HuH-7 (cell line): ENCODE results near the gene COPS2.
"Not testable (repeated sequence)": the region's sequence is repeated elsewhere in the genome, so short reads cannot be mapped to it uniquely, and the experiment has no call there.

Source experiments
- DNase-seq: peaks from one replicate; pipeline ENCODE4 v3.0.0; 2011; ENCODE audit warnings: low spot score

Gene COPS2

GRCh38 chr15:49155110-49155833 is at the start of gene COPS2:
Gene COPS2 (minus strand): TSS chr15:49155599. CDS start chr15:49155578, 21 bp downstream.
- DNase-seq: peak; percentile 58

DNA sequence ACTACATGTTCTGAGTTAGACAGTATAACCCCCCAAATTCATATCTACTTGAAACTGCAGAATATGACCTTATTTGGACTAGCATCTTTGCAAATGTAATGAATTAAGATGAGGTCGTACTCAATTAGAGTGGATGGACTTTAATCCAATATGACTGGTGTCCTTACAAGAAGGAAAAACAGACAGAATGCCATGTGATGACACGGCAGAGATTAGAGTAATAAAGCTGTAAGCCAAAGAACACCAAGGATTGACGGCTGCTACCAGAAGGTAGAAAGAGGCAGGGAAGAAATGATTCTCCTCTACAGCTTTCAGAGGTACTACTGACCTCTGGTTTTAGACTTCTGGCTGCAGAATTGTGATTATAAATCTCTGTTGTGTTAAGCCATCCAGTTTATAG is 44.9 kb upstream of the COPS2 start:
- DNase-seq: no peak

- no peak for DNase-seq
Measured at GRCh38 chr15:49199666-49200065, 44.3 kb upstream of the COPS2 start.

- DNase-seq: no peak
Measured at GRCh38 chr15:49196856-49197255, 41.5 kb upstream of the COPS2 start.

- no peak for DNase-seq
Measured at GRCh38 chr15:49191892-49192291, 36.5 kb upstream of the COPS2 start.

- DNase-seq: no peak
Measured at GRCh38 chr15:49190586-49190985, 35.2 kb upstream of the COPS2 start.

- DNase-seq: no peak
Measured at GRCh38 chr15:49189631-49190030, 34.2 kb upstream of the COPS2 start.

DNA sequence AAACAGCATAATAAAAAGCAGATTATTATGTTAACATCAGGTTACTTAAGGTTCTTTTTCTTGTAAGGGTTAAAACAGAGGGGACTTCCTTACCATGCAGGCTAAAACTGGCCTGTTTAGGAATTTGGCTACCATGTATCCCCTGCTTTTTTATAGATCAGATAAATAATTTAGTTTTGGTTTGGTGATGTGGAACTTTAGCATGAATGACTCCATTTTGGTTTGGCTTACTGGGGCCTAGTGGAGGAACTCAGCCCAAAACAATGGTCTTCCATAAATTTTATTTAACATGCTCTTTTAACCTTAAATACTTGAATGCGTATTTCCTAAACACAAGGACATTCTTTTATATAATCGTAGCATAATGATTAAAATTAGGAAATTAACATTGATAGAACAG is 33.5 kb upstream of the COPS2 start:
- DNase-seq: no peak

GRCh38 chr15:49187549-49188245 is 32.3 kb upstream of the COPS2 start:
- no peak for DNase-seq

DNA sequence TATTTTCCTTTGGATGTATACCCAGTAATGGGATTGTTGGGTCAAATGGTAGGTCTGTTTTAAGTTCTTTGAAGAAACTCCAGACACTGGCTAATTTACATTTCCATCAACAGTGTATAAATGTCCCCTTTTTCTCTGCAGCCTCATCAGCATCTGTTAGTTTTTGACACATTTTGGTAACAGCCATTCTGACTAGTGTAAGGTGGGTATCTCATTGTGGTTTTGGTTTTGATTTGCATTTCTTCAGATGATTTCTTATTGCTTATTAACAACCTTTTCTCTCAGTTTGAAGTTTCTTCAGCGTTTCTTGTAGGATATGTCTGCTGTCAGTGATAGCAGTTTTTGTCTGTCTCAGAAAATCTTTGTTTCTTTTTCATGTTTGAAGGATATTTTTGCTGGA is 30.1 kb upstream of the COPS2 start:
- no peak for DNase-seq

- DNase-seq: not testable (repeated sequence)
Measured at GRCh38 chr15:49183741-49184140, 28.3 kb upstream of the COPS2 start.

DNA sequence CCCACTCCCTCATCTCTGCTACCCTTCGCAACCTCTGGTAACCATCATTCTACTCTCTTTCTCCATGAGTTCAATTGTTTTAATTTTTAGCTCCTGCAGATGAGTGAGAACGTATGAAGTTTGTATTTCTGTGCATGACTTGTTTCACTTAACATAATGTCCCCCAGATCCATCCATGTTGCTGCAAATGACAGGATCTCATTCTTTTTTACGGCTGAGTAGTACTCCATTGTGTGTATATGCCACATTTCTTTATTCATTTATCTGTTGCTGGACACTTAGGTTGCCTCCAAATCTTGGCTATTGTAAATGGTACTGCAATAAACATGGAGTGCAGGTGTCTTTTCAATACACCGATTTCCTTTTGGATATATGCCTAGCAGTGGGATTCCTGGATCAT is 26.7 kb upstream of the COPS2 start:
- DNase-seq: no peak

DNA sequence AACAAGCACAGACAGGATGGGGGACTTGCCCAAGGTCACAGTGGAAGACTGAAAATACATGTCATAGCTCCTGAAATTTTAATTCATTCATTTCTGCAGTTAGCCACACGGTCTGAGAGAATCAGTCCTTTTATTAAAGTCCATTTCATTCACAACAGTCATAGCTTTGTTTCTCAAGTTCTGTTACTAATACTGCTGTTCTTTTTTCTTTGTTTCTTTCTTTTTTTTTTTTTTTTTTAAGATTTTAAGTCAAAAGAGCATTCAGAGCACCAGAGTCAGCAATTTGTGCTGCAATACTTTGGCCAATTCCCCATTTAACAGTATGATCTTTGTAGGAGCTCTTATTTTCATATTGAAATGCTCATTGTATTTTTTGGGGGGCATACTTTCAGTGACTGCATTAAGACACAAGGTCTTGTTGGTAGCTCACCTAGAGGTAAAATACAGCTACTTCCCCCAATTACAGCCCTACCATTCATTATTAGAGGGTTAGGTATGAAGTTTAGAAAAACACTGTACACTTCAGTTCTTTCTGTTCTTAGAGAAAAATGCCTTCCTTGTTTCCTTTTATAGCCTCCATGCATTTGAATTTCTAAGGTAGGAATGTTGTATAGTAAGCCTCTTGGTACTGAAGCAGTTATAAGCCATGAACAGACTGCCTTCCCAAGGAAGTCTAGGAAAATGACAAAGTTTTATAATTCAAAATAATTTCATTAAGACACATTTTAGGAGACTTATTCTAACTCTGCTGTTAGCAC is 24.2 kb upstream of the COPS2 start:
- no peak for DNase-seq

- DNase-seq: no peak
Measured at GRCh38 chr15:49178497-49178896, 23.1 kb upstream of the COPS2 start.

- DNase-seq: not testable (repeated sequence)
Measured at GRCh38 chr15:49175582-49176397, 20.4 kb upstream of the COPS2 start.

DNA sequence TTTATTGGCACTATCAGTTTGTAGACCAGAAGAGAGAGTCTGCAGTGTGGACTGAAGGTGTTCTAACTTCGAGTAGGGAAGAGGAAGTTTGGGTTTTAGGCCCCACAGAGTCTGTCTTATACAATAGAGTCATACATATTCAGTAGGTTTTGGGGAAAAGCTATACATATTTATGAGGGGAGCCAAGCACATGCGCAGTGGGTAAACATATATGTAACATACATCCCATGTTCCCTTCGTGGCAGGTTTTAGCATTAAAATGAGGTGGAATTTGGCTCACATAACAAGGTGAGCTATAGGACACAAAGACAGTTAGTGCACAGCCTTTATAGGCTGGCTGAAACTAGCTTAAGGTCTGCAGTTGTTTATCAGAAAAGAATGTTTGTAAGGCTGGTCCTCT is 19.5 kb upstream of the COPS2 start:
- DNase-seq: no peak

DNA sequence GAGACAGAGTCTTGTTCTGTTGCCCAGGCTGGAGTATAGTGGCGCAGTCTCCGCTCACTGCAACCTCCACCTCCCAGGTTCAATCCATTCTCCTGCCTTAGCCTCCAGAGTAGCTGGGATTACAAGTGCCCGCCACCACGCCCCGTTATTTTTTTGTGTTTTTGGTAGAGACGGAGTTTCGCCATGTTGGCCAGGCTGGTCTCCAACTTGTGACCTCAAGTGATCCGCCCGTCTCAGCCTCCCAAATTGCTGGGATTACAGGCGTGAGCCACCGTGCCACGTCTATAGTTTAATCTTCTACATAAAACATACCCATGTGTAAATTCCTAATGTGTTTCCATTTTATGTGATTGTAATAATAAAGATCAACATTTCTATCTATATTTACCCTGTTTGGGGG is 16.4 kb upstream of the COPS2 start:
- no peak for DNase-seq

DNA sequence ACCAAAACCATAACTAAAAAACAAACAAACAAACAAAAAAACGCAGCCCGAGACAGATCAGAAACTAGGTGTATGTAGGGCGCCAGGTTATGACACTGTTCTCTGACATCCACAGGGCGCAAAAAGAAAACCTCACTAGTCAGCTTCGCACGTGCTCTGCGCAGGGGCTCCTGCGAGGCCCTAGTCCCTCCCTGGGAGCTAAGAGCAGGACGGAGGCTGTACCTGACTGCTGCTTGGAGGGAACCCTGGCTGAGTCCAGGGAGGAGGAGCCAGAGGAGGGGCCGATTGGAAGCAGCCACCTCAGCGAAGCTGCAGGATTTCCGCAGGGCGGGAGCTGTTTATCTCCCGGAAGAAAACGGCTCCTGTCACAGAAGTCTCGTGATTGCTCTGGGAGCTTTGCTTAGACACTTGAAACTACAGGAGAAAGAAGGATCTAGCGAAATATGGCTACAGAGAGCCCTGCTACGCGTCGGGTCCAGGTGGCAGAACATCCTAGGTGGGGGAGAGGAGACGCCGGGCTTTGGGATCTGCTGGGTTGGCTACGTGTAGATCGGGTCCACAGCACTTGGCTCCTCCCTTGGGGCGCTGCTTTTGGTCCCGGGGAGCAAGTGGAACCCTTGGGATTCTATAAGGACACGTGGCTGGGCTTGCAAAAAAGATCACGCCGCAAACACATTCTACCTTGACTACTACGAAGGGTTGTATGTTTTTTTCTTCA is 14.6 kb upstream of the COPS2 start, which contains the start of gene GALK2:
TSS of gene GALK2 (plus strand) at position 368 of the 718 bp plus-strand sequence. CDS start at position 444, 76 bp downstream.
- DNase-seq: peak; percentile 82

- DNase-seq: no peak
Measured at GRCh38 chr15:49168016-49168415, 12.6 kb upstream of the COPS2 start.

DNA sequence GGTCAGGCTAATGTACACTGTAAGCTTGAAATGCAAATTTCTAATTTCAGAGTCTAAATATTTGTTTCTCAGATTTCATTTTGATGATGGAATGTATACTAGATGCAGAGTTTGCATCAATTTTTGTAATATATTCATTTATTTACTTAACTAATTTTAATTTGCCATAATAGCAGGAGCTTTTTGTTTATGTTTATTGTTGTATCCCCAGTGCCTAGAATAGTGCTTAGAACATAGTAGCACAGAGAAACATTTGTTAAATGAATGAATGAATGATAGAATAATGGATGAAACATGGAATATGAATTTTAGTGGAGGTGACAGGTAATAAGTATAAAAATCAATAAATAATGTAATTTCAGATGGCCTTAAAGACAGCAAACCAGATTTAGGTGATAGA is 9.5 kb upstream of the COPS2 start:
- no peak for DNase-seq

DNA sequence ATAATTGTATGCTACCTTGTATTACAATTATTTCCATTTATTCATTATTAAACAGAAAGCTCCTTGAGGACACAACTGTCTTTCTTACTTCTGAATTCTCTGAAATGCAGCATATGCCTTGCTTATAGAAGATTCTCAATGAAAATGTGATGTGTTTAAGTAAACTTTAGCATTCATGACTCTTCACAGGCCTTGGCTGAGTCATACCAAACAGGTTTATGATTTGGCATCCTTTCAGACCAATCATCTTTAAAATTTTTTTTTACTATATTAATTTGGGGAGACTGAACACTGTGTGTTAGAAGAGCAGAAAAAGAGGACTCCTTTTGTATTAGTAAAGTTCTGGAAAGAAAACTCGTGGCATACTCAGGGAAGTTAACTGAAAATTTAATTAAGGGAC is 8.3 kb upstream of the COPS2 start:
- DNase-seq: no peak
